NT2/D1 (cell line): ENCODE results near the gene TMEM54.
A peak's percentile ranks its signal among the peaks of the same experiment; 100 is the strongest.

ENCODE experiments used
- DNase-seq: peaks from one replicate; pipeline ENCODE4 v3.0.0-alpha.2; 2011; ENCODE audit warnings: low read depth, low spot score
- H3K27me3 ChIP-seq: 2 replicates; pipeline ENCODE4 v1.6.0; 2011; ENCODE audit warnings: mild to moderate bottlenecking; ENCODE audit not compliant: insufficient read length, insufficient read depth
- H3K36me3 ChIP-seq: 2 replicates; pipeline ENCODE4 v1.6.1; 2011; ENCODE audit warnings: mild to moderate bottlenecking, low read length, mixed read lengths; ENCODE audit not compliant: insufficient read depth, insufficient read length
- H3K4me1 ChIP-seq: 2 replicates; pipeline ENCODE4 v1.5.1; 2011; ENCODE audit not compliant: insufficient read depth, insufficient read length
- H3K4me3 ChIP-seq: 2 replicates; pipeline ENCODE4 v1.5.1; 2011; ENCODE audit warnings: low read depth; ENCODE audit not compliant: insufficient read length
- H3K9ac ChIP-seq: 2 replicates; pipeline ENCODE4 v1.6.0; 2011; ENCODE audit warnings: low read depth; ENCODE audit not compliant: insufficient read length
- H3K9me3 ChIP-seq: 2 replicates; pipeline ENCODE4 v1.5.1; 2011; ENCODE audit warnings: mild to moderate bottlenecking, low read length; ENCODE audit not compliant: insufficient read depth
- SUZ12 ChIP-seq: IDR thresholded peaks from 2 replicates; pipeline ENCODE4 v1.6.1; 2011; ENCODE audit not compliant: insufficient read length, insufficient read depth; ENCODE audit errors: extremely low read depth
- YY1 ChIP-seq: IDR thresholded peaks from 2 replicates; pipeline ENCODE4 v1.6.1; 2011; ENCODE audit not compliant: insufficient read length, insufficient read depth
- ZNF274 ChIP-seq: IDR thresholded peaks from 2 replicates; pipeline ENCODE4 v1.6.1; 2011; ENCODE audit warnings: mild to moderate bottlenecking, low read depth, low read length

TMEM54 gene

DNA sequence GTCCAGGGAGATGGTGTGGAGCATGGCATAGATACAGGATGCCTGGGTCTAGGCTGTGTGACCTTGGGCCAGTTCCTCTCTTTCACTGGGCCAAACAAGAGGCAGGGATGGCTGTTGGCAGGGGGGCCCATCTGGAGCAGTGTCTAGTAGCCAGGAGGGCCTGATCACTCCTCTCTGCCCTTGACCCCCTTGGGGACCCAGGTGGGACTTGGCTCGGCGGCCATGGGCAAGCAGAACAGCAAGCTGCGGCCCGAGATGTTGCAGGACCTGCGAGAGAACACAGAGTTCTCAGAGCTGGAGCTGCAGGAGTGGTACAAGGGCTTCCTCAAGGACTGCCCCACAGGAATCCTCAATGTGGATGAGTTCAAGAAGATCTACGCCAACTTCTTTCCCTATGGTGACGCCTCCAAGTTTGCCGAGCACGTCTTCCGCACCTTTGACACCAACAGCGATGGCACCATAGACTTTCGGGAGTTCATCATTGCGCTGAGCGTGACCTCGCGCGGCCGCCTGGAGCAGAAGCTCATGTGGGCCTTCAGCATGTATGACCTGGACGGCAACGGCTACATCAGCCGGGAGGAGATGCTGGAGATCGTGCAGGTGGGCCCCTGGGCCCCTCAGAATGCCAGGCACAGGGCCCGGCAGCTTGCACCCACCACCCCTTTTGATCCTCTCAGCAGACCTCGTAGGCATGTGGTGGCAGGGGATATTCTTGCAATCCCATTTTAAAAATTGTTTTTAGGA lies 12.3 kb downstream of the TMEM54 start:
- Histone ChIP-seq H3K27me3 (peaks cover 53% of the 10 kb centered on the region), H3K9me3 (peaks cover 10% of the 10 kb centered on the region; the same call in 1 of the 2 replicates), H3K36me3 (no peaks in the 10 kb centered on the region), H3K4me1 (peaks cover 18% of the 10 kb centered on the region), H3K9ac (no peak overlapping the region), H3K4me3 (no peak overlapping the region)
- no peak for TF ChIP-seq ZNF274
- TF ChIP-seq YY1, result no peak
- no peak for TF ChIP-seq SUZ12
- DNase-seq, result no peak

GRCh38 chr1:32888134-32888533 lies 13.1 kb downstream of the TMEM54 start:
- Histone ChIP-seq H3K4me1 (peaks cover 22% of the 10 kb centered on the region), H3K27me3 (peaks cover 53% of the 10 kb centered on the region), H3K9me3 (peaks cover 10% of the 10 kb centered on the region; the same call in 1 of the 2 replicates), H3K9ac (no peak overlapping the region), H3K4me3 (no peak overlapping the region), H3K36me3 (no peaks in the 10 kb centered on the region)
- TF ChIP-seq ZNF274, result no peak
- TF ChIP-seq SUZ12, result no peak
- no peak for TF ChIP-seq YY1
- no peak for DNase-seq

GRCh38 chr1:32887623-32888022 lies 13.6 kb downstream of the TMEM54 start:
- H3K4me1 ChIP-seq, result peaks cover 20% of the 10 kb centered on the region
- H3K9me3 ChIP-seq, result peaks cover 7% of the 10 kb centered on the region; the same call in 1 of the 2 replicates
- no peak for DNase-seq
- no peaks in the 10 kb centered on the region for H3K36me3 ChIP-seq
- TF ChIP-seq ZNF274 (no peak), SUZ12 (no peak), YY1 (no peak)
- no peak overlapping the region for H3K9ac ChIP-seq
- H3K27me3 ChIP-seq, result peaks cover 52% of the 10 kb centered on the region
- H3K4me3 ChIP-seq, result no peak overlapping the region

DNA sequence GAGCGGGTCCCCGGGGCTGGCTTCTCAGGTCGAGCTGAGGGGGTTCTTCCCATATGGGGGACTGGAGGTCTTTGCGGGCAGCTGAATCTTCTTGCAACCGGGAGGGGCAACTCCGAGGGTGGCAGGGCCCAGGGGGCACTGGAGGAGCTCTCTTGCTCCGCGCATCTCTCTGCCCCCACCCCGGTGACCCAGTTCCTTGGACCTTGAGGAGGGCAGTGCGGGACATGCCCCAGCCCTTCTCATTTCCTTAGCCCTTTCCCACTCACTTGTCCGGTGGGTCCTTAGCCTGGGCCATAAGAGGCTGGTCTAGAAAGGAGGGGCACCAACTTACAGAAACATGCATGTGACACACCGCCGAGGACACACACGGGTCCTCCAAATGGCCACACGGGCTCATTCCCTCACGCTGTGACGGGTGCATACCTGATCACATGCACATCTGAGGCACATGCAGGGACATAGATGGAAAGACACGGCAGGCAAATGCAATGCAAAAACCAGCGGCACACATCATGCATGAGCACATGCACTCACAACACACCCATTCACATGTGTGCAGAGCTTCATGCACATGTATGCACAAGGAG lies 14.3 kb downstream of the TMEM54 start:
- H3K27me3 ChIP-seq, result peaks cover 45% of the 10 kb centered on the region
- H3K9ac ChIP-seq, result no peak overlapping the region
- peaks cover 21% of the 10 kb centered on the region for H3K4me1 ChIP-seq
- H3K9me3 ChIP-seq, result 0 out of 2 replicates have a peak, but pooled peaks cover under 1% of the 10 kb centered on the region
- no peak for DNase-seq
- no peak for TF ChIP-seq ZNF274
- no peak for TF ChIP-seq YY1
- TF ChIP-seq SUZ12, result no peak
- H3K36me3 ChIP-seq, result no peaks in the 10 kb centered on the region
- H3K4me3 ChIP-seq, result no peak overlapping the region

GRCh38 chr1:32886004-32886827 lies 15.0 kb downstream of the TMEM54 start, which contains the start of gene HPCA:
Gene HPCA, plus strand, starts transcription at chr1:32886491. Its CDS starts 2,408 bp downstream, at chr1:32888899.
- Histone ChIP-seq H3K9ac (peak within 1 kb of the TSS; percentile 7), H3K9me3 (no peaks in the 10 kb centered on the region), H3K27me3 (peaks cover 42% of the 10 kb centered on the region), H3K4me3 (no peak within 1 kb of the TSS), H3K36me3 (no peaks in the 10 kb centered on the region), H3K4me1 (peaks cover 22% of the 10 kb centered on the region)
- TF ChIP-seq YY1 (no peak), ZNF274 (no peak), SUZ12 (peak; percentile 20)
- DNase-seq, result peak; percentile 78

GRCh38 chr1:32885676-32886003 lies 15.5 kb downstream of the TMEM54 start:
- no peak for DNase-seq
- TF ChIP-seq YY1, result no peak
- TF ChIP-seq SUZ12, result no peak
- TF ChIP-seq ZNF274, result no peak
- H3K4me3 ChIP-seq, result no peak overlapping the region
- no peaks in the 10 kb centered on the region for H3K9me3 ChIP-seq
- no peaks in the 10 kb centered on the region for H3K36me3 ChIP-seq
- H3K9ac ChIP-seq, result peak overlapping the region; percentile 7
- H3K4me1 ChIP-seq, result peaks cover 22% of the 10 kb centered on the region
- H3K27me3 ChIP-seq, result peaks cover 42% of the 10 kb centered on the region
